HG03108 (cell line): Measurements from ENCODE around the gene MYO3B.

Source experiments
- ATAC-seq: cut with Tn5 transposase; IDR thresholded peaks from one replicate; pipeline ENCODE4 v1.9.1; 2021; ENCODE audit warnings: moderate library complexity; ENCODE audit not compliant: unreplicated experiment

The MYO3B gene

DNA sequence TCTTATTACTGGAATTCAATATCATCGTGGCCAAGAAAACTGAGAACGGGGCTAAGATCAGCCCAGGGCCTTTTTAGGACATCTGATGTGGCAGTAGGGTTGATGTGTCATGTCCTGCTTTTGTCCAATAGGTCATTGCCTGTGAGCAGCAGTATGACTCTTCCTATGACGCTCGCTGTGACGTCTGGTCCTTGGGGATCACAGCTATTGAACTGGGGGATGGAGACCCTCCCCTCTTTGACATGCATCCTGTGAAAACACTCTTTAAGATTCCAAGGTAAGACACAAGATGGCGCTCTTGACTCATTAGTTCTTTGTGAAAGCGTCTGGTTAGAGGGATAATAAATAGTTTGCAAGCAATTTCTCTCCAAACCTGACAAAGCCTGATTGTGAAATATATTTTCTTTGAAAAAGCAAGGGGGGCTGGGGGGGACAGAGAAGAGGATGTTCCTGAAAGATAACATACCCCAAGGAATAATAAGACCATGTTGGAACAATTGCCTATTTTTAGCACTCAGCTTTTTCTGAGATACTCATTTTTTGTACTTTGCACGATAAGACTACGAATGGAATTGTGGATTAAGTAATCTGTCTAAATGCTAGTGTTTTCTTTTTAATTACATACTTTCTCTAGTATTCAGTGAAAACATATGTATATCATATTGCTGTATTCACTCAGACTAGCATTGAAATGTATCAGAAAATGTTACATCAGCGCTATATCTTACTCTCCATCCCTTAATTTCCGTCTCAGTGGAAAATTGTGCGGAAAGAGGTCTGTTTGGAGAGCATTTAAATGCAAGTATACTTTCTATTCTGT, 58.1 kb downstream of the MYO3B start:
- ATAC-seq, result no peak

- no peak for ATAC-seq
Measured at GRCh38 chr2:170236680-170237047, 58.7 kb downstream of the MYO3B start.

- ATAC-seq, result no peak
Measured at GRCh38 chr2:170237572-170238120, 59.7 kb downstream of the MYO3B start.

DNA sequence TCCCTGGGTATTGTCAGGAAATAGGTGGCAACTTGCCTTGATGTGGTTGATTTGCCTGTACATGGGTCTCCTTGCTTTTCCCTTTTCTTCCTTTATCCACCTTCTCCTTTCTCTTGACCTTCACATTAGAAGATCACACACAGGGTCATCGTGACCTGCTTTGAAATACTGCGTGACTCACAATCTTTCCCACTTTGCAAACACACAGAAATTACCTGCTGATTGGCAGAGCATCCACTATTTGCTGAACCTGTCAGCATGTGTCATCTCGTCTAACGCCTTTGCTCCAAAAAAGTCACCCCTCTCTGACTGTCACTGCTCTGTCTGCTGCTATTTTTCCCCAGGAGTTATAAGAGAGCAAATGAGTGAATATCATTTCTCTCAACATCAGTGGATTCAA, 60.8 kb downstream of the MYO3B start:
- ATAC-seq, result no peak

DNA sequence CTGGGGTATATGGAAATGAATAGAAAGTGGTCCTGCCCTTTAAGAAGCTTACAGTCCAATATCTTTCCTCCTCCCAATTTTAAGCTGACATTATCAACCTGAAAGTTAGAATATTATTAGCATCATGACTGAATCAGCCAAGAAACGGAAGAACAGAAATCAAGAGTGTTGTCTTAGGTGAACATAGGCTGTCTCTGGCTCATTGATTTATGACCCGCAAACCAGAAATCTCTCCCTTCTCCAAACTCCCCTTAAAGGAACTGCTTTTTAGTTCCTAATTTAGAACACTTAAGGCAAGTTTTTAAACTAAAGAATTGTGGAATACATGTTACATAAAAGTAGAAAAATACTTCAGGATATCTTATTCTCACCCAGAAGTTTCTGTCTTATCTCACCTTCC, 62.7 kb downstream of the MYO3B start:
- no peak for ATAC-seq

GRCh38 chr2:170241756-170242155, 63.8 kb downstream of the MYO3B start:
- no peak for ATAC-seq

GRCh38 chr2:170243118-170243837, 65.3 kb downstream of the MYO3B start:
- no peak for ATAC-seq

- ATAC-seq, result no peak
Measured at GRCh38 chr2:170243898-170244297, 66.0 kb downstream of the MYO3B start.

- no peak for ATAC-seq
Measured at GRCh38 chr2:170244555-170244954, 66.6 kb downstream of the MYO3B start.

GRCh38 chr2:170245312-170245711, 67.4 kb downstream of the MYO3B start:
- ATAC-seq, result no peak

- no peak for ATAC-seq
Measured at GRCh38 chr2:170247333-170247732, 69.4 kb downstream of the MYO3B start.

DNA sequence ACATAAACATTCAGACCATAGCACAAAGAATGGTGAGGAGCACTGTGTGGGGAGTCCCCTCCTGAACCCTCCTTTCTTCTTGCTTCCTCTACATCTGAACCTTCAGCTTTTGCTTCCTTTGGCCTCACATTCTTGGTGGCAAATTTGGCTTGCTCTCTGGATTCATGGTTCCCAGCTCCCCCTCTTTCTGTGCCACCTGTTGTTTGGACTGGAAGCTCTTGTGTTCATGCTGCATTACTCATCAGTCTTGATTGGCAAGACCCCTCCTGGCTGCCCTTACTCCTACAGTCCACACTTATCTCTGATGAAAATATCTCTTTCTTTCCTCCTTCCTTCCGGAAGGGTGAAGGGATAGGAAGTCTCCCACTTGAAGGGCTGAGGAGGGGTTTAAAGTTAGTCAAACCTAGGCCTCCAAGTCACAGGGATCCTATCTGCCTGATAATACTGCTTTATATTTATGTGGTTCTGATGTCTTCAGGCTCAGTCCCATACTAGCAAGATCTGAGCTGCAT, 70.0 kb downstream of the MYO3B start:
- ATAC-seq, result no peak

GRCh38 chr2:170248574-170249393, 70.8 kb downstream of the MYO3B start:
- ATAC-seq, result no peak

GRCh38 chr2:170249761-170250160, 71.8 kb downstream of the MYO3B start:
- no peak for ATAC-seq

DNA sequence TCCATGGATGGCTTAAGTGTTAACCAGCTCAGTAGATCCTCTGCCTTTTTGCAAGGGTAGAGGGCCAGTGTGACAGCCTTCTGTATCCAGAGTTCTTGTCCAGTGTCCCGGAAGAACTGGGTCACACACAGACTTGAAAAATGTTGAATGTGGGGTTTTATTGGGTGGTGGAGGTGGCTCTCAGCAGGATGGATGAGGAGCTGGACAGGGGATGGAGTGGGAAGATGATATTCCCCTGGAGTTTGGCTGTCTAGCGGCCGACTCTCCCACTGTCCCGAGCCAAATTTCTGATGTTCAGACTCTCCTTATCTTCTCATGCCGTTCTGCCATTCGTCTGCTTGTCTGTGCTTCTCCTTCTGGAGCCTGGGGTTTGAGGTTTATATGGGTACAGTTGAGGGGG, 72.6 kb downstream of the MYO3B start:
- ATAC-seq, result no peak

GRCh38 chr2:170252414-170252813, 74.5 kb downstream of the MYO3B start:
- ATAC-seq, result no peak

DNA sequence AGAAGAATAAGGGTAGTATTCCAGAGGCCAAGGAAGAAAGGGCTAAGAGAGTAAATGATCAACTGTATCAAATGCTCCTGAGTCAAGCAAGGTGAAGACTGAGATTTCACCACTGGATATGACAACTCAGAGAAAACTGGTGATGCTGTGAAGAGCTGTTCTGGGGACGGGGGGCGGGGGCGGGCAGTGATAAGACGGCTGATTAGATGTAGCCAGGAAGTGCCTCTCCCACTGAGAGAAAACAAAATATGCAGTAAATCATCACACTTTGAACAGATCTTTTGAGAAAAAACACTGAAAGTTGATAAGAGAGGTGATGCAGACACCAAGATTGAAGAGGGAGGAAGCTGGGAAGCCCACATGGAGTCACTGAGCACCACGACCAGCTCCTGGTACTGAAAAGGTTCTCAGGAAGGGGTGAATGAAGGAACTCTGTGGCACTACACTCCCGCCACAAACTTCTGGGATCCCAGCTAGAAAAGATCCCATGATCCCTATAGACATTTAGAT, 75.8 kb downstream of the MYO3B start:
- no peak for ATAC-seq

DNA sequence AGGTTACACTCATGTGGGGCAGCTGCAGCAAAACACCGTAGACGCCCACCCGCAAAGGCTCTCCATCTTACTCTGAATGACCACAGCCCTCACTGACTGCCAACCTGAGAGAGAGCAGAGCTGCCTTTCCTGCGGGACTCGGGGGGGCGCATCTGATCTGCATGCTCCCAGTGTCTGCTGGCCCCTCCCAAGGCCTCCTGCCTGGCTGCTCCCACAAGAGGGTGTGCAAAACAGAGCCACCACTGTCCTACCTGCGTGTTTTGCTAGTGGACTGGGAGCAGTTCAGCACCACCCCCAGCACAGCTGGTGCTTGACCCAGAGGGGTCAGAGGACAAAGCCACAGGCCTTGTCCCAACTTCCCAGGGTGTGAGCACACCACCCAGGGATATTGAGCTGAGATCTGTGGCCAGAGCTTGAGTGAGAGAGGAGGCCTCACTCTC, 76.4 kb downstream of the MYO3B start:
- ATAC-seq, result no peak

DNA sequence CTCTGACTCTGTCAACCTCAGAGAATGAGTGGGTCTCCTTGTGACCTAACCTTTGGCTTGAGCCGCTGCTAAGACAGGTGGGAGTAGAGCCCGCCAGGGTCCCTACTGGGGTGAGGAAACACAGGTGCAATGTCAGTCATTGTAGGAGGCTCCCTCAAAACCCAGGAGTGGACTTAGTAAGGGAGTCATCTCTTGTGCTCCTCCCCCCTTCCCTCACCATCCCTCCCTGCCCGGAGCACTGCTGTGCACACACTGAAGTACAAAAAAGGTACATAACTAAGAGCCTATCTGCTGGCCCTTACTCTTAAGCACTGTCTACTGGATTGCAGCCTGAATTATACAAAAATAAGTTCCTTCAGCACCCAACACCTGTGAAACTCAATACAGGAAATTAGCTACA, 77.2 kb downstream of the MYO3B start:
- no peak for ATAC-seq

GRCh38 chr2:170255971-170256370, 78.0 kb downstream of the MYO3B start:
- no peak for ATAC-seq

DNA sequence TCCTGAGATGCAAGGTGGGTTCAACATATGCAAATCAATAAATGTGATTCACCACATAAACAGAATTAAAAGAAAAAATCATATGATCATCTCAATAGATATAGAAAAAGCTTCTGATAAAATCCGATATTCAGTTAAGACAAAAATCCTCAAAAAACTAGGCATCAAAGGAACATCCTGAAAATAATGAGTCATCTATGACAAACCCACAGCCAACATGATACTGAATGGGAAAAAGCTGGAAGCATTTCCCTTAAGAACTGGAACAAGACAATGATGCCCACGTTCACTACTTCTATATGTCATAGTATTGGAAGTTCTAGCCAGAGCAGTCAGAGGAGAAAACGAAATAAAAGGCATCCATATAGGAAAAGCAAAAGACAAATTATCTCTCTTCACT, 80.4 kb downstream of the MYO3B start:
- ATAC-seq, result no peak
